Uterus (tissue), 4 donors: Measurements from ENCODE around the gene FLNA. TPM values are rescaled to one million over a fixed set of nuclear protein-coding genes. Genes with fewer than 3 reads are reported as not detected.
"Not testable (repeated sequence)": the region's sequence is repeated elsewhere in the genome, so short reads cannot be mapped to it uniquely, and the experiment has no call there.

Source experiments
- DNase-seq, 2 donors: peaks; one replicate each; pipeline ENCODE4 v3.0.0-alpha.2; 2019 to 2020
- H3K27ac ChIP-seq, 2 donors: fragments of 200-600 bp; sonication (generic); 1 replicate in 1 of 2; 2 replicates in 1 of 2; pipeline ENCODE4 v1.5.1; 2016 to 2018
- H3K27me3 ChIP-seq, 2 donors: fragments of 200-600 bp; sonication (generic); one replicate each; pipeline ENCODE4 v1.5.1; 2018 to 2019; ENCODE audit warnings: control low read depth in 1 of 2
- H3K36me3 ChIP-seq, 2 donors: fragments of 200-600 bp; sonication (generic); one replicate each; pipeline ENCODE4 v1.5.1; 2019; ENCODE audit warnings: control low read depth in 1 of 2
- H3K4me1 ChIP-seq, 2 donors: fragments of 200-600 bp; sonication (generic); one replicate each; pipeline ENCODE4 v1.5.1; 2018 to 2019; ENCODE audit warnings: control low read depth in 1 of 2
- H3K4me3 ChIP-seq, 2 donors: fragments of 200-600 bp; sonication (generic); 1 replicate in 1 of 2; 2 replicates in 1 of 2; pipeline ENCODE4 v1.5.1; 2018 to 2019; ENCODE audit warnings: mild to moderate bottlenecking in 1 of 2
- H3K9me3 ChIP-seq, 2 donors: fragments of 200-600 bp; sonication (generic); one replicate each; pipeline ENCODE4 v1.5.1; 2019; ENCODE audit warnings: control low read depth in 1 of 2
- CTCF ChIP-seq, 4 experiments: fragments of 200-600 bp in 2 of 4; fragments of 450-650 bp in 2 of 4; sonication (generic) in 2 of 4; IDR thresholded peaks; one replicate each; pipeline ENCODE4 v1.5.1; 2016 to 2019; ENCODE audit warnings: antibody characterized with exemption in 4 of 4, mild to moderate bottlenecking in 2 of 4, moderate library complexity in 1 of 4
- POLR2A ChIP-seq, 2 donors: fragments of 450-650 bp; IDR thresholded peaks; one replicate each; pipeline ENCODE4 v1.6.1; 2016; ENCODE audit warnings: antibody characterized with exemption in 2 of 2, mild to moderate bottlenecking in 1 of 2, moderate library complexity in 1 of 2
- intact Hi-C: fragments of 100-400 bp; cut with DNase I; formaldehyde crosslinking; loops from one replicate; pipeline ENCODE4 v1.15.1; 2023; ENCODE audit warnings: low total_unique reads
- total RNA-seq, 4 donors: library from RNA; depleted of rRNA in 3 of 4; stranded (reverse); fragments of >200 nt in 3 of 4; gene quantifications; one replicate each; pipeline versions ENCODE4 v1.1.0 to v1.2.4, GENCODE V29; 2014 to 2023
- donor health status: DM: yes; HTN: yes; CAD: no.

FLNA gene
- total RNA-seq, 4 donors from 2014 or later = 1,067 to 4,271 (median 2,911) TPM

GRCh38 chrX:154349359-154349935 is 25.0 kb downstream of the FLNA start:
- H3K4me1 ChIP-seq = no peaks in the 10 kb centered on the region
- DNase-seq = peak; percentile 34
- TF ChIP-seq POLR2A (IDR thresholded peaks at IDR 0.05) (no peak), CTCF (IDR thresholded peaks at IDR 0.05) (no peak)
- no peaks in the 10 kb centered on the region for H3K9me3 ChIP-seq
- no peak overlapping the region for H3K4me3 ChIP-seq
- no peaks in the 10 kb centered on the region for H3K36me3 ChIP-seq
- no peak overlapping the region for H3K27ac ChIP-seq
- no peaks in the 10 kb centered on the region for H3K27me3 ChIP-seq
- intact Hi-C loops = no loop called here

GRCh38 chrX:154348646-154349358 is 25.6 kb downstream of the FLNA start:
- H3K36me3 ChIP-seq = no peaks in the 10 kb centered on the region
- intact Hi-C loops = no loop called here
- H3K9me3 ChIP-seq = no peaks in the 10 kb centered on the region
- no peak overlapping the region for H3K4me3 ChIP-seq
- H3K27ac ChIP-seq = peak overlapping the region in 1 of 2 donors; percentile 15
- no peak for TF ChIP-seq CTCF (IDR thresholded peaks at IDR 0.05)
- TF ChIP-seq POLR2A (IDR thresholded peaks at IDR 0.05) = no peak
- peak; percentile 39 to 43 for DNase-seq
- H3K27me3 ChIP-seq = no peaks in the 10 kb centered on the region
- H3K4me1 ChIP-seq = no peaks in the 10 kb centered on the region

- Histone ChIP-seq H3K4me3 (no peak overlapping the region), H3K27me3 (no peaks in the 10 kb centered on the region), H3K36me3 (no peaks in the 10 kb centered on the region), H3K9me3 (no peaks in the 10 kb centered on the region), H3K27ac (peak overlapping the region in 1 of 2 donors; percentile 15), H3K4me1 (no peaks in the 10 kb centered on the region)
- intact Hi-C loops = no loop called here
- TF ChIP-seq POLR2A (IDR thresholded peaks at IDR 0.05) = no peak
- TF ChIP-seq CTCF (IDR thresholded peaks at IDR 0.05) = no peak
- peak; percentile 32 to 46 for DNase-seq
Observed at GRCh38 chrX:154348114-154348531, 26.3 kb downstream of the FLNA start.

GRCh38 chrX:154343620-154344019 is 30.8 kb downstream of the FLNA start:
- H3K4me3 ChIP-seq, H3K4me1 ChIP-seq, H3K36me3 ChIP-seq, intact Hi-C loops, H3K27ac ChIP-seq, DNase-seq, H3K27me3 ChIP-seq, H3K9me3 ChIP-seq: not testable (repeated sequence)

GRCh38 chrX:154343063-154343462 is 31.4 kb downstream of the FLNA start:
- H3K4me3 ChIP-seq, H3K36me3 ChIP-seq, DNase-seq, H3K9me3 ChIP-seq, H3K4me1 ChIP-seq, H3K27me3 ChIP-seq, intact Hi-C loops, H3K27ac ChIP-seq: not testable (repeated sequence)

- H3K27me3 ChIP-seq, H3K36me3 ChIP-seq, H3K4me1 ChIP-seq, H3K9me3 ChIP-seq, intact Hi-C loops, H3K27ac ChIP-seq, H3K4me3 ChIP-seq, DNase-seq: not testable (repeated sequence)
Observed at GRCh38 chrX:154341399-154342298, 32.8 kb downstream of the FLNA start.
